GM23338 (cell line): ENCODE results near the gene GPC6.

Experiments
- CREB1 ChIP-seq: fragments of 250-450 bp; sonication (Bioruptor Pico); IDR thresholded peaks from 2 replicates; pipeline ENCODE4 v1.5.0; 2020; ENCODE audit warnings: low read depth, mild to moderate bottlenecking, moderate library complexity
- CTCF ChIP-seq, 2 experiments: fragments of 200-600 bp in 1 of 2; sonication (generic) in 1 of 2; conservative IDR thresholded peaks; 2 replicates each; pipeline versions ENCODE4 v1.5.1 to v1.6.1; 2016 to 2017; ENCODE audit warnings: antibody characterized with exemption in 2 of 2, low read depth in 2 of 2, mild to moderate bottlenecking in 2 of 2, moderate library complexity in 1 of 2
- ETS1 ChIP-seq: IDR thresholded peaks from 2 replicates; pipeline ENCODE4 v1.6.1; 2016; ENCODE audit warnings: antibody characterized with exemption
- EZH2 ChIP-seq: fragments of 200-600 bp; sonication (generic); IDR thresholded peaks from one replicate; pipeline ENCODE4 v1.8.0; 2017; ENCODE audit warnings: antibody characterized with exemption, mild to moderate bottlenecking, low read depth; ENCODE audit not compliant: unreplicated experiment
- EZH2phosphoT487 ChIP-seq: fragments of 200-600 bp; sonication (generic); IDR thresholded peaks from one replicate; pipeline ENCODE4 v1.8.1; 2018; ENCODE audit warnings: antibody characterized with exemption; ENCODE audit not compliant: unreplicated experiment
- JUNB ChIP-seq: IDR thresholded peaks from one replicate; pipeline ENCODE4 v1.6.1; 2016; ENCODE audit warnings: antibody characterized with exemption; ENCODE audit not compliant: unreplicated experiment
- NANOG ChIP-seq: IDR thresholded peaks from 2 replicates; pipeline ENCODE4 v1.6.1; 2016; ENCODE audit warnings: antibody characterized with exemption, borderline replicate concordance
- POLR2AphosphoS5 ChIP-seq: IDR thresholded peaks from 2 replicates; pipeline ENCODE4 v1.6.1; 2016; ENCODE audit warnings: antibody characterized with exemption, low read depth
- STAT1 ChIP-seq: IDR thresholded peaks from one replicate; pipeline ENCODE4 v1.6.1; 2016; ENCODE audit warnings: antibody characterized with exemption; ENCODE audit not compliant: unreplicated experiment
- ZNF114 ChIP-seq: fragments of 250-450 bp; sonication (Bioruptor Pico); IDR thresholded peaks from 2 replicates; pipeline ENCODE4 v1.5.0; 2020; ENCODE audit warnings: mild to moderate bottlenecking, moderate library complexity
- ZNF331 ChIP-seq: fragments of 250-450 bp; sonication (Bioruptor Pico); IDR thresholded peaks from 2 replicates; pipeline ENCODE4 v1.5.0; 2020; ENCODE audit warnings: low read depth, mild to moderate bottlenecking, moderate library complexity
- TF ChIP-seq, protein P1 (sequence below): IDR thresholded peaks from one replicate; pipeline ENCODE4 v1.6.1; 2018; ENCODE audit warnings: antibody characterized with exemption; ENCODE audit not compliant: unreplicated experiment

- TF ChIP-seq CTCF (conservative IDR thresholded peaks at IDR 0.05; ENCODE audit: low read depth in 2 of 2) (no peak), EZH2phosphoT487 (no peak), CREB1 (CRISPR knock-in tag) (no peak), NANOG (no peak), POLR2AphosphoS5 (no peak), JUNB (no peak), EZH2 (no peak), ZNF114 (CRISPR knock-in tag) (no peak), ZNF331 (no peak), STAT1 (no peak), ETS1 (no peak)
- TF ChIP-seq, protein P1, sequence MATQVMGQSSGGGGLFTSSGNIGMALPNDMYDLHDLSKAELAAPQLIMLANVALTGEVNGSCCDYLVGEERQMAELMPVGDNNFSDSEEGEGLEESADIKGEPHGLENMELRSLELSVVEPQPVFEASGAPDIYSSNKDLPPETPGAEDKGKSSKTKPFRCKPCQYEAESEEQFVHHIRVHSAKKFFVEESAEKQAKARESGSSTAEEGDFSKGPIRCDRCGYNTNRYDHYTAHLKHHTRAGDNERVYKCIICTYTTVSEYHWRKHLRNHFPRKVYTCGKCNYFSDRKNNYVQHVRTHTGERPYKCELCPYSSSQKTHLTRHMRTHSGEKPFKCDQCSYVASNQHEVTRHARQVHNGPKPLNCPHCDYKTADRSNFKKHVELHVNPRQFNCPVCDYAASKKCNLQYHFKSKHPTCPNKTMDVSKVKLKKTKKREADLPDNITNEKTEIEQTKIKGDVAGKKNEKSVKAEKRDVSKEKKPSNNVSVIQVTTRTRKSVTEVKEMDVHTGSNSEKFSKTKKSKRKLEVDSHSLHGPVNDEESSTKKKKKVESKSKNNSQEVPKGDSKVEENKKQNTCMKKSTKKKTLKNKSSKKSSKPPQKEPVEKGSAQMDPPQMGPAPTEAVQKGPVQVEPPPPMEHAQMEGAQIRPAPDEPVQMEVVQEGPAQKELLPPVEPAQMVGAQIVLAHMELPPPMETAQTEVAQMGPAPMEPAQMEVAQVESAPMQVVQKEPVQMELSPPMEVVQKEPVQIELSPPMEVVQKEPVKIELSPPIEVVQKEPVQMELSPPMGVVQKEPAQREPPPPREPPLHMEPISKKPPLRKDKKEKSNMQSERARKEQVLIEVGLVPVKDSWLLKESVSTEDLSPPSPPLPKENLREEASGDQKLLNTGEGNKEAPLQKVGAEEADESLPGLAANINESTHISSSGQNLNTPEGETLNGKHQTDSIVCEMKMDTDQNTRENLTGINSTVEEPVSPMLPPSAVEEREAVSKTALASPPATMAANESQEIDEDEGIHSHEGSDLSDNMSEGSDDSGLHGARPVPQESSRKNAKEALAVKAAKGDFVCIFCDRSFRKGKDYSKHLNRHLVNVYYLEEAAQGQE = no peak
These were observed 1228.3 kb downstream of the GPC6 start for GRCh38 chr13:94454906-94455305.
